Mammary epithelial cell (primary cell): ENCODE measurements around the gene WNT11.

Experiments used
- CTCF ChIP-seq, 2 donors: IDR thresholded peaks in 1 of 2; conservative IDR thresholded peaks in 1 of 2; 2 replicates each; pipeline ENCODE4 v1.5.1; 2011 to 2012; ENCODE audit warnings: inconsistent platforms in 2 of 2, low read length in 2 of 2, mild to moderate bottlenecking in 2 of 2, control low read depth in 1 of 2, low read depth in 1 of 2; ENCODE audit not compliant: insufficient read depth in 1 of 2; ENCODE audit errors: extremely low read depth in 1 of 2
- EZH2 ChIP-seq: IDR thresholded peaks from 2 replicates; pipeline ENCODE4 v1.6.1; 2012; ENCODE audit warnings: low read length, inconsistent platforms, borderline replicate concordance

GRCh38 chr11:76176463-76176862 is 29.8 kb downstream of the WNT11 start:
- no peak for TF ChIP-seq EZH2
- no peak for TF ChIP-seq CTCF (conservative IDR thresholded peaks at IDR 0.05 in 1 of 2, IDR thresholded peaks at IDR 0.05 in 1 of 2; ENCODE audit: extremely low read depth in 1 of 2, insufficient read depth in 1 of 2, low read depth in 1 of 2, low read length in 2 of 2)
